ENCODE measurements around the gene PPP5C.

The PPP5C gene

DNA sequence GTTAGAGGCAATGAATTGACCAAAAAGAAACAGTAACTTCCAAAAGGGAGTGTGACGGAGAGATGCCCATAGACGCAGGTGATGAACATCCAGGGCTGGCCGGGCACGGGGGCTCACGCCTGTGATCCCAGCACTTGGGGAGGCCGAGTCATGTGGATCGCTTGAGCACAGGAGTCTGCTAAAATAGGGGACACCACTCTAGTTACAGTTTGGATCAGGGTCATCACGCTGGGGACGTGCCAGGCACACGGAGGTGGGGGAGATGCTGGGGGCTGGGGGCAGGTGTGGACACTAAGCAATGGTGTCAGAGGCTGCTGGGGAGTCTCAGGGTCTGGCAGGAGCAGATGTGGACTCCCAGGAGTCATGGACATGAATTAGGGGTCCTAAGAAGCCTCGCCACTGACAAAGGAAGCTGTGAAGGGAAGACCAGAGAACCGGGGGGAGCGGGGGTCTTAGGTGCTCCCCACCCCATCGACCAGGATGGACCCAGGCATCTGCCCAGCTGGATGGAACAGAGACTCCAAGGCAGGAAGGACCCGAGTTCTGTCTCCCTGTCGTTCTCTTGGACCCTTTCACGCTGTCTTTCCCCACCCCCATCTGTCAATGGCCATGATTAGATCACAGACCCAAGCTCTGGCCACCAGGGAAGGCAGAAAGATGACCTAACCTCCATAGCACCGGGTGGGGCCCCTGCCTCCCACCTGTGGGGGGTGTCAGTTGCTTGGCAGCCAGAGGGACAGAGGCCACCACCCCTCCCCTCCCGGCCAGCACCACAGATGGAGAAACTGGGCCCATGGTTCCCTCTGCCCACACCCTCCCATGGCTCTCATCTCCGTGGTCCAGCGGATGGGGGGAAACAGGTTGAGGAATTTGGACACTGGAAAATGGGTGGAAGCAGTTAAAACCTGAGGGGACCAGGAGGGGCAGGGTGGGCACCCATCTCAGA is 46.8 kb downstream of the PPP5C start:
- TF ChIP-seq, protein P1, sequence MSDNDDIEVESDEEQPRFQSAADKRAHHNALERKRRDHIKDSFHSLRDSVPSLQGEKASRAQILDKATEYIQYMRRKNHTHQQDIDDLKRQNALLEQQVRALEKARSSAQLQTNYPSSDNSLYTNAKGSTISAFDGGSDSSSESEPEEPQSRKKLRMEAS (IDR thresholded peaks at IDR 0.05), result no peak
- no peak for TF ChIP-seq YY1 (IDR thresholded peaks at IDR 0.05; ENCODE audit: low read depth)
- TF ChIP-seq, protein P2, sequence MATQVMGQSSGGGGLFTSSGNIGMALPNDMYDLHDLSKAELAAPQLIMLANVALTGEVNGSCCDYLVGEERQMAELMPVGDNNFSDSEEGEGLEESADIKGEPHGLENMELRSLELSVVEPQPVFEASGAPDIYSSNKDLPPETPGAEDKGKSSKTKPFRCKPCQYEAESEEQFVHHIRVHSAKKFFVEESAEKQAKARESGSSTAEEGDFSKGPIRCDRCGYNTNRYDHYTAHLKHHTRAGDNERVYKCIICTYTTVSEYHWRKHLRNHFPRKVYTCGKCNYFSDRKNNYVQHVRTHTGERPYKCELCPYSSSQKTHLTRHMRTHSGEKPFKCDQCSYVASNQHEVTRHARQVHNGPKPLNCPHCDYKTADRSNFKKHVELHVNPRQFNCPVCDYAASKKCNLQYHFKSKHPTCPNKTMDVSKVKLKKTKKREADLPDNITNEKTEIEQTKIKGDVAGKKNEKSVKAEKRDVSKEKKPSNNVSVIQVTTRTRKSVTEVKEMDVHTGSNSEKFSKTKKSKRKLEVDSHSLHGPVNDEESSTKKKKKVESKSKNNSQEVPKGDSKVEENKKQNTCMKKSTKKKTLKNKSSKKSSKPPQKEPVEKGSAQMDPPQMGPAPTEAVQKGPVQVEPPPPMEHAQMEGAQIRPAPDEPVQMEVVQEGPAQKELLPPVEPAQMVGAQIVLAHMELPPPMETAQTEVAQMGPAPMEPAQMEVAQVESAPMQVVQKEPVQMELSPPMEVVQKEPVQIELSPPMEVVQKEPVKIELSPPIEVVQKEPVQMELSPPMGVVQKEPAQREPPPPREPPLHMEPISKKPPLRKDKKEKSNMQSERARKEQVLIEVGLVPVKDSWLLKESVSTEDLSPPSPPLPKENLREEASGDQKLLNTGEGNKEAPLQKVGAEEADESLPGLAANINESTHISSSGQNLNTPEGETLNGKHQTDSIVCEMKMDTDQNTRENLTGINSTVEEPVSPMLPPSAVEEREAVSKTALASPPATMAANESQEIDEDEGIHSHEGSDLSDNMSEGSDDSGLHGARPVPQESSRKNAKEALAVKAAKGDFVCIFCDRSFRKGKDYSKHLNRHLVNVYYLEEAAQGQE (IDR thresholded peaks at IDR 0.05; ENCODE audit: low read depth), result no peak
- TF ChIP-seq NFIC (IDR thresholded peaks at IDR 0.05), result no peak
- TF ChIP-seq RAD21 (IDR thresholded peaks at IDR 0.05; ENCODE audit: low read depth), result no peak
- 0 out of 2 replicates have a peak, but pooled peaks have one; percentile 31 for TF ChIP-seq ZBTB7A (IDR thresholded peaks at IDR 0.05; ENCODE audit: low read depth)

DNA sequence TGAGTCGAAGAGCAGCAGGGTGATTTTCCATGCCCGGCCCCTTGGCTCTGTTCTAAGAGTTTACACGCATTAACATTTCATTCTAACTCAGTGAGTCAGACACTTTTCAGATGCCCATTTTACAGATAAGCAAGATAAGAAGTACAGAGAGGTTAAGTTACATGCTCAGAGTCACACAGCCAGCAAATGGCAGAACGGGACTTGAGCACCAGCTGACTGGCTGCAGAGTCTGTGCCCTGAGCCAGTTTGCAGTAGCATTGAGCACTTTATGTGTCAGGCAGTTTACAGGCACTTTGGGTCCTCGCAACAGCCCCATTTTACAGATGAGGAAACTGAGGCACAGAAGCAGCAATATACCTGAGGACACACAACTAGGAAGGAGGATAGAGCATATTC is 47.5 kb downstream of the PPP5C start:
- TF ChIP-seq CEBPB (IDR thresholded peaks at IDR 0.05), result no peak
- TF ChIP-seq ZBTB7A (IDR thresholded peaks at IDR 0.05; ENCODE audit: low read depth), result no peak

DNA sequence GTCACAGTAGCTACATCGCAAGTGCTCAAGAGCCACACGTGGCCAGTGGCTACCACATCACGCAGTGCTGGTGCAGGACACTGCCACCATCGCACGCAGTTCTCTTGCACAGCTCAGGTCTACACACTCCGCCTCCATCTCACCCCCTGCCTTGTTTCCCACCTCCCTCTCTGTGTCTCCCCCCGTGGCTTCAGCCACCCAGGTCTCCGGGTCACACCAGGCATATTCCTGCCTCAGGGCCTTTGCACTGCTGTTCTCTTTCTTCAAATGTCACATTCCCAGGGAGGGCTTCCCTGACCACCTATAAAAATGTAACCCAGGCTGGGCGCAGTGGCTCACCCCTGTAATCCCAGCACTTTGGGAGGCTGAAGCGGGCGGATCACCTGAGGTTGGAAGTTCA is 55.8 kb downstream of the PPP5C start:
- TF ChIP-seq TEAD4 (IDR thresholded peaks at IDR 0.05) (no peak), CREB1 (IDR thresholded peaks at IDR 0.05; ENCODE audit: low read depth) (no peak), RAD21 (IDR thresholded peaks at IDR 0.05; ENCODE audit: low read depth) (no peak), TCF12 (IDR thresholded peaks at IDR 0.05; ENCODE audit: low read depth) (no peak)
- TF ChIP-seq, protein P3, sequence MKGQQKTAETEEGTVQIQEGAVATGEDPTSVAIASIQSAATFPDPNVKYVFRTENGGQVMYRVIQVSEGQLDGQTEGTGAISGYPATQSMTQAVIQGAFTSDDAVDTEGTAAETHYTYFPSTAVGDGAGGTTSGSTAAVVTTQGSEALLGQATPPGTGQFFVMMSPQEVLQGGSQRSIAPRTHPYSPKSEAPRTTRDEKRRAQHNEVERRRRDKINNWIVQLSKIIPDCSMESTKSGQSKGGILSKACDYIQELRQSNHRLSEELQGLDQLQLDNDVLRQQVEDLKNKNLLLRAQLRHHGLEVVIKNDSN (IDR thresholded peaks at IDR 0.05), result no peak

DNA sequence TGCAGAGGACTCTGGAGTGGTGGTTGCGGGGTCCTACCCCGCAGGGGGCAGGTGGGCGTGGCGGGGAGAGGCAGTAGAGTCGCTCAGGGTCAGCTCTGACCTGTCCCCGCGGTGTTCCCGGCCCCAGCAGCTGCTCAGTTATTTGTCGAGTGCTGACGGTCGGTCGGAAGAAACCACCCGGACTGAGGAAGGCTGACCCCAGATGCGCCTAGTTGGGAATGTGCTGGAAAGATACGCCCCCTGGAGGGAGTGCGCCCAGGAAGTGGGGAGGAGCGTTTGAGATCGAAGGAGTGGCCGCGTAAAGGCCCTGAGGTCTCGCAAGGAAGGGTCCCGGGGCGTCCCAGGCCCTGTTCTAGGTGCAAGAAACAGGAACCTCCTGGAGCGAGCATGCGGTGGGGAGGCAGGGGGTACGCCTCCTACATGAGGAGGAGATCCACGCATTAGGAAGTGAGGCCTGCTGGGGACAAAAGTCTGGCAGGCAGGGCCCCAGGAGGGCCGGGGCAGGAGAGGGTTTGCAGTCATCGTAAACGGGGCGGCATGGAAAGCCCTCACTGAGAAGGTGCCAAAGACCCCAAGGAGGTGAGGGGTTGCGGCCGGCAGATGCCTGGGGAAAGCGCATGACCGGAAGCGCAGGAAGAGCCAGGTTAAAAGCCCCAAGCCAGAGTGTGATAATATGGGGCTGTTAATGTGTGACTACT is 57.3 kb downstream of the PPP5C start:
- TF ChIP-seq, protein P2 (IDR thresholded peaks at IDR 0.05; ENCODE audit: low read depth), result no peak
- TF ChIP-seq EP300 (IDR thresholded peaks at IDR 0.05; ENCODE audit: borderline replicate concordance) (no peak), TEAD4 (IDR thresholded peaks at IDR 0.05) (no peak), NFIC (IDR thresholded peaks at IDR 0.05) (no peak), TCF12 (IDR thresholded peaks at IDR 0.05; ENCODE audit: low read depth) (no peak), YY1 (IDR thresholded peaks at IDR 0.05; ENCODE audit: low read depth) (no peak), ZBTB7A (IDR thresholded peaks at IDR 0.05; ENCODE audit: low read depth) (no peak), CREB1 (IDR thresholded peaks at IDR 0.05; ENCODE audit: low read depth) (no peak), EGR1 (IDR thresholded peaks at IDR 0.05) (no peak), RAD21 (IDR thresholded peaks at IDR 0.05; ENCODE audit: low read depth) (no peak), FOXM1 (IDR thresholded peaks at IDR 0.05; ENCODE audit: borderline replicate concordance, low read depth) (no peak), CEBPB (IDR thresholded peaks at IDR 0.05) (no peak), TAF1 (IDR thresholded peaks at IDR 0.05; ENCODE audit: low read depth) (no peak)
- TF ChIP-seq, protein P3 (IDR thresholded peaks at IDR 0.05), result no peak
- TF ChIP-seq, protein P1 (IDR thresholded peaks at IDR 0.05), result no peak

DNA sequence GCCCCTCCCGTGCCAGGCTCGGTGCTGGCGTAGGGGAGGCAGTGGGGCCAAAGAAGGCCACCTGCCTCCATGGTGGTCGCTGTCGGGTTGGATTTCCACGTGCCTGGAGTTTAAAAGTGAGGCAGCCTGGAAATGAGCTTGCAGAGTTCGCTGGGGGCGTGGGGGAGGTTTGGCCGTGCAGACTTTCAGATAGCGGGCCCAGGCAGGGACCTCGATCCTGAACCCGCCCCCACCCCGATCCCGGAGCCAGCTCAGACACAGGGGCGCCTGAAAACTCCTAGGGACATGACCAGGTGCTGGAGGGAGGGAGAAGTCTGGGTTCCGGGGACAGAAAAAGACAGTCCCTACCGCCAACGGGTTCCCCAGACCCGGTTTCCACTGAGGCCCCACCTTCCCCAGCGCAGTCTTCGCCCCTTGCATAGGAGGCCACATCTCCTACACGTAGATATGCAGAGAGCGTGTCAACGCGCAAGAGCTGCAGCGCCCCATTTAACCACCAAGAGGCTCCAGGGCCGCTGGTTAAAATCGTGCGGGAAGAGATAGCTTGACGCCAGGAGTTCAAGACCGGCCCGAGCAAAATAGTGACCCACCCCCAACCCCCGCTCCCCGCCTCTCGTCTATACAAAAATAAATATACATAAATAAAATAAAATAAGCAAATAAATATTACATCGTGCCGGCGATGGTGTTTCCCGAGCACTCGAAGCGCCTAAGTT is 58.0 kb downstream of the PPP5C start:
- no peak for TF ChIP-seq RAD21 (IDR thresholded peaks at IDR 0.05; ENCODE audit: low read depth)
- no peak for TF ChIP-seq EP300 (IDR thresholded peaks at IDR 0.05; ENCODE audit: borderline replicate concordance)
- TF ChIP-seq, protein P3 (IDR thresholded peaks at IDR 0.05), result no peak
- TF ChIP-seq YY1 (IDR thresholded peaks at IDR 0.05; ENCODE audit: low read depth), result no peak
- TF ChIP-seq, protein P1 (IDR thresholded peaks at IDR 0.05), result no peak
- no peak for TF ChIP-seq TEAD4 (IDR thresholded peaks at IDR 0.05)
- no peak for TF ChIP-seq NFIC (IDR thresholded peaks at IDR 0.05)
